PC-9 (cell line): ENCODE data around the gene GP1BB.

Experiments
- EZH2 ChIP-seq: fragments of 200-600 bp; sonication (generic); IDR thresholded peaks from 2 replicates; pipeline ENCODE4 v1.8.0; 2017; ENCODE audit warnings: antibody characterized with exemption, low read depth
- TF ChIP-seq, protein P1 (sequence below): fragments of 200-600 bp; sonication (generic); conservative IDR thresholded peaks from 2 replicates; pipeline ENCODE4 v1.6.1; 2017; ENCODE audit warnings: mixed run types, antibody characterized with exemption, mild to moderate bottlenecking, moderate library complexity

DNA sequence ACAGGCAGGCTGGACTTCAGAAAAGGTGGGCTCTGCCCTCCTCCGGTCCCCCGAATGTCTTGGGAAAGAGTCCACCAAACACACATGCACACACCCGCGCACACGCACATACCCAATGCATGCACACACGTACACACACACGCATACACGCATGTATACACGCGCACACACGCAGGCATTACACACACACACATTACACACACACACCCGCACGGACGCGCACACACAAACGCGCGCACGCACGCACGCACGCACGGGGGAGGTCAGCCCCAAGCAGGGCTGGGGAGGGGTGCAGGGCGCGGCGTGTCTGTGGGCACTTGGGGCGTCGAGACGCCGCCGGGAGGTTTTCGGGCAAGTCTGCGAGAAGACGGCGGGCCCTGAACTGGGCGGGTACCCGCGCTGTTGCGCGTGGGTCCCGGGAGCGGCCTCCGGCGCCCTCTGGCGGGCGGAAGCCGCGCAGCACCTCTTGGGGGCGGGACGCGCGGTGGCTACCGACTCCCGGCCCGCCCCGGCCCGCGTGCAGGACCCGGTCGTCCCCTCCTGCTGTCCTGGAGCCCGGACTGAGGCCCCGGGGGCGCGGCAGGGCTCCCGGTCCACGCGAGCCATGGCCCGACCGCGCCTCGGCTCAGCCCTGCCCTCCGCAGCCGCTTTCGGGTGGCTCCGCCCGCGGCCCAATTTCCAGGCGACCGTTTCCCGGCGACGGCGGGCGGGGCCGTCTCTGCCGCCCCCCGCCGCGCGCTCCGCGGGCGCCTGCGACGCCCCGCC, 5.5 kb upstream of the GP1BB start:
- TF ChIP-seq EZH2, result no peak
- TF ChIP-seq, protein P1, sequence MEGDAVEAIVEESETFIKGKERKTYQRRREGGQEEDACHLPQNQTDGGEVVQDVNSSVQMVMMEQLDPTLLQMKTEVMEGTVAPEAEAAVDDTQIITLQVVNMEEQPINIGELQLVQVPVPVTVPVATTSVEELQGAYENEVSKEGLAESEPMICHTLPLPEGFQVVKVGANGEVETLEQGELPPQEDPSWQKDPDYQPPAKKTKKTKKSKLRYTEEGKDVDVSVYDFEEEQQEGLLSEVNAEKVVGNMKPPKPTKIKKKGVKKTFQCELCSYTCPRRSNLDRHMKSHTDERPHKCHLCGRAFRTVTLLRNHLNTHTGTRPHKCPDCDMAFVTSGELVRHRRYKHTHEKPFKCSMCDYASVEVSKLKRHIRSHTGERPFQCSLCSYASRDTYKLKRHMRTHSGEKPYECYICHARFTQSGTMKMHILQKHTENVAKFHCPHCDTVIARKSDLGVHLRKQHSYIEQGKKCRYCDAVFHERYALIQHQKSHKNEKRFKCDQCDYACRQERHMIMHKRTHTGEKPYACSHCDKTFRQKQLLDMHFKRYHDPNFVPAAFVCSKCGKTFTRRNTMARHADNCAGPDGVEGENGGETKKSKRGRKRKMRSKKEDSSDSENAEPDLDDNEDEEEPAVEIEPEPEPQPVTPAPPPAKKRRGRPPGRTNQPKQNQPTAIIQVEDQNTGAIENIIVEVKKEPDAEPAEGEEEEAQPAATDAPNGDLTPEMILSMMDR, result peak; percentile 55
